KOPT-K1 (cell line): Measurements from ENCODE around the gene ST6GALNAC4.
"Not testable (repeated sequence)": the region's sequence is repeated elsewhere in the genome, so short reads cannot be mapped to it uniquely, and the experiment has no call there.

Source experiments
- H3K27ac ChIP-seq: fragments of 200-600 bp; sonication (generic); 2 replicates; pipeline ENCODE4 v1.5.1; 2016; ENCODE audit warnings: antibody characterized with exemption, mild to moderate bottlenecking, low read depth, low read length; ENCODE audit not compliant: poor library complexity, severe bottlenecking
- H3K36me3 ChIP-seq: fragments of 200-600 bp; sonication (generic); 2 replicates; pipeline ENCODE4 v1.5.1; 2017; ENCODE audit warnings: antibody characterized with exemption, mild to moderate bottlenecking, low read length, moderate library complexity; ENCODE audit not compliant: insufficient read depth
- H3K9me3 ChIP-seq: fragments of 200-600 bp; sonication (generic); 2 replicates; pipeline ENCODE4 v1.5.1; 2017; ENCODE audit warnings: antibody characterized with exemption, low read length, mild to moderate bottlenecking; ENCODE audit not compliant: insufficient read depth, poor library complexity, severe bottlenecking

Gene ST6GALNAC4

DNA sequence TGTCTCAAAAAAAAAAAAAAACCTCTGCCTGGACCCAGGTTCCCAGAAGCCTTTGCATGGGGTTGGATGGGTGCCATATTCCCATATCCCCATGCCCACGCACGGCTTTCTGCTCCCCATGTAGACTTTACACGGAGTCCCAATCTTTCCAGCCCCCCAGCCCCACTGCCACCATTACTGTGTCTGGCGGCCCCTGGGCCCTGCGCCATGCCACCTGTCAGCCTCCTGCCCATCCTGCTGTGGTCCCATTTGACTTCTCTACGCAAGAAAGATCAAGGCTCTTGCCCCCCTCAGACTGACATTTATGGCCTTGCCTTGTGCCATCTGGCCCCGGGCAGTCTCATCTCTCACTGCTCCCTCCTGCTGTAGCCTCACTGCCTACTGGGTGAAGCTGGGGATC is 32.9 kb downstream of the ST6GALNAC4 start:
- no peak overlapping the region for H3K27ac ChIP-seq
- H3K9me3 ChIP-seq: no peaks in the 10 kb centered on the region
- peaks cover 14% of the 10 kb centered on the region; the same call in 1 of the 2 replicates for H3K36me3 ChIP-seq

DNA sequence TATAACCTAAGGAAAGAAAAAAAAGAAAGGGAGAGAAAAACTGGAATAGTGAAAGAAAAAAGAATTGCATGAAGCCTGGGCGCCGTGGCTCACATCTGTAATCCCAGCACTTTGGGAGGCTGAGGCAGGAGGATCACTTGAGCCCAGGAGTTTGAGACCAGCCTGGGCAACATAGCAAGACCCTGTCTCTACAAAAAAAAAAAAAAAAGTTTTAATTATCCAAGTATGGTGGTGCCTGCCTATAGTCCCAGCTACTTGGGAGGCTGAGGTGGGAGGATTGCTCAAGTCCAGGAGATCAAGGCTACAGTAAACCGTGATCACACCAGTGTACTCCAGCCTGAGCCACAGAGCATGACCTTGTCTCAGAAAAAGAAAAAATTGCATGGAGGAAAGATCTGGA is 35.1 kb downstream of the ST6GALNAC4 start:
- H3K36me3 ChIP-seq, H3K9me3 ChIP-seq, H3K27ac ChIP-seq: not testable (repeated sequence)

DNA sequence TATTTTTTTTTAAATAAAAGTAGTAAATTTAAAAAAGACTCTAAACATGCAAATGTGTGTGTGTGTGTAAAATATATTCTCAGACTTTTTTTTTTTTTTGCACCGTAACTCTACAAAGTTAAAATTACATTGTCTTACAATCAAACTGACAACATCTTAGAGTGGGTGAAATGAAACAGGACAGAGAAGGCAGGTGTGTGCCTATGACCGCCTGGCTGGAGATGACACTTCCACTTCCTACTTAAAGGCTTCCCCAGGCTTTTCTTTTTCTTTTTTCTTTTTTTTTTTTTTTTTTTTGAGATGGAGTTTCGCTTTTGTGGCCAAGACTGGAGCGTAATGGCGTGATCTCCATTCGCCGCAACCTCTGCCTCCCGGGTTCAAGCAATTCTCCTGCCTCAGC is 36.7 kb downstream of the ST6GALNAC4 start:
- no peaks in the 10 kb centered on the region for H3K9me3 ChIP-seq
- no peak overlapping the region for H3K27ac ChIP-seq
- no peaks in the 10 kb centered on the region; the same call in 1 of the 2 replicates for H3K36me3 ChIP-seq

DNA sequence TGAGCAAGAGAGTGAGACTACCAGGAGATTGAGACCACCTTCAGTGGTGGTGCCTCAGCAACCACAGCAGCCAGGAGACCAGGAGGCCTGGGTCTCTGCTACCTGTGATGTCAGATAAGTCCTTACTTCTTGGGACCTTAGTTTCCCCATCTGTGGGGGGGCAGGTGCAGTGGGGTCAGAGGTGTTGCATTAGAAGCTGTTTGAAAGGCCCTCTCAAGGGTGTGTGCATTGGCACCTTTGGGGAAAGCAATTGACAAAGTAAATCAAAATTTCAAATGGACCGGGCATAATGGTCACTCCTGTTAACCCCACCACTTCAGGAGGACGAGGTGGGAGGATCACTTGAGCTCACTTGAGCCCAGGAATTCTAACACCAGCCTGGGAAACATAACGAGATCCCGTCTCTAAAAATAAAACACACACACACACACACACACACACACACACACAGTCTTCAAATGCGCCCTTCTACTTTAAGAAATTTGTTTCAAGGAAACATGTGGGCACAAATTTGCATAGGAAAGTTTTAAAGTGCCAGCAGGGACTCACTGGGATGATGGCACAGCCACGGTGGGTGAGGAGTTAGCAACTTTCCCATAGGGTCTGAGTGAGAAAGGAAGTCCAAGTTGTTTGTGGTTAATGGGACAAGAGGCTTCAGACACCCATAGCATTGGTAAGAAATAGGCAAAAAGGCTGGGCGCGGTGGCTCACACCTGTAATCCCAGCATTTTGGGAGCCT is 38.0 kb downstream of the ST6GALNAC4 start:
- no peaks in the 10 kb centered on the region for H3K9me3 ChIP-seq

DNA sequence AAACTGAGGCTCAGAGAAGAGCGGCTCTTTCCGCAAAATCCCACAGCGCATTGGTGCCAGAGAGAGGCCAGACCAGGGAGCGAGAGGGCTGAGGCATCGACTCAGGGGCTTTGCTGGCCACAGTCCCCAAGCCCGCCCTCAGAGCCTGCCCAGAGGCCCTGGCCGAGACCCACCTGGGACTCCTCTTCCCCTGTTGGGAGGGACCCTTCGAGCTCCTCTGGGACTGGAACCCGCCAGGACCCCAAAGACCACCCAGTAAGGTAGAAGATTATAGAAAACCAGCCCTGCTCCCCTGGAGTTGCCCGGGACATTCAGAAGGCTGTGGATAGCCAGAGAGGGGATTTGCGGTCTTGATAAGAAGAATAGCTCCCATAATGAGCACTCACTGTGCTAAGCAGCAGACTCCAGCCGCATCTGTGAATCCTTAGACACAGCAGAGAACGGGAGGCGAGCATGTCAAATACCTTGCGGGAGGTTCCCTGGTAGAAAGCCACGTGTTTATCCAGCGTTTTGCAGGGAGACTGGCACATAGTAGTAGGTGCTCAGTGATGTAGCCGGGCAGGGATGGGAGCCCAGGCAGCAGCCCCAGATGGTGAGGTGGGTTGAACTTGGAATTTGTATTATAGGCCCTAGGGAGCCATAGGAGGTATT is 38.7 kb downstream of the ST6GALNAC4 start:
- H3K36me3 ChIP-seq: no peaks in the 10 kb centered on the region
- no peak overlapping the region for H3K27ac ChIP-seq
- H3K9me3 ChIP-seq: no peaks in the 10 kb centered on the region

More for the DNA sequence above, 38.0 kb downstream of the ST6GALNAC4 start:
- Histone ChIP-seq H3K36me3 (no peaks in the 10 kb centered on the region), H3K27ac (no peak overlapping the region)

DNA sequence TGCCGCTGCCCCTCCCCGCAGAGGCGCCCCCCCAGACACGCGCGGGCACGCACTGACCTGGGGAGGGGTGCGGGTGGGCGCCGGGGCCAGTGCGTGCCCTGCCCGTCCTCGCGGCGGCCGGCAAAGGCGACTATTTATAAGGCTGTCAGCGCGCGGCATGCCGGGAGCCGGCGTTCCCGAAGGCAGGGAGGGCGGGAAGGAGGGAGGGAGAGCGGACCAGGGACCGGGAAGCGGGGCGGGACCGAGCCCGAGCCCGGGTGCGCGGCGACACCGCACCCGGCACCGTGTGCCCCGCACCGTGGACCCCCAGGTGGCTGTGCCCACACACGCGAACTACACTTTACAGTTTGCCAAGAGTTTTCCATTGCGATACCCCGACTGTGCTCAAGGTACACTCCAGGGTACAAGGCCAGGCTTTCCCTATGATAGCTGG is 39.3 kb downstream of the ST6GALNAC4 start, which contains the start of gene AK1:
Gene AK1, minus strand, starts transcription at position 110 of the 433 bp plus-strand sequence. CDS start 3,058 bp downstream, outside the sequence.
- Histone ChIP-seq H3K9me3 (no peaks in the 10 kb centered on the region), H3K36me3 (no peaks in the 10 kb centered on the region), H3K27ac (no peak within 1 kb of the TSS)

DNA sequence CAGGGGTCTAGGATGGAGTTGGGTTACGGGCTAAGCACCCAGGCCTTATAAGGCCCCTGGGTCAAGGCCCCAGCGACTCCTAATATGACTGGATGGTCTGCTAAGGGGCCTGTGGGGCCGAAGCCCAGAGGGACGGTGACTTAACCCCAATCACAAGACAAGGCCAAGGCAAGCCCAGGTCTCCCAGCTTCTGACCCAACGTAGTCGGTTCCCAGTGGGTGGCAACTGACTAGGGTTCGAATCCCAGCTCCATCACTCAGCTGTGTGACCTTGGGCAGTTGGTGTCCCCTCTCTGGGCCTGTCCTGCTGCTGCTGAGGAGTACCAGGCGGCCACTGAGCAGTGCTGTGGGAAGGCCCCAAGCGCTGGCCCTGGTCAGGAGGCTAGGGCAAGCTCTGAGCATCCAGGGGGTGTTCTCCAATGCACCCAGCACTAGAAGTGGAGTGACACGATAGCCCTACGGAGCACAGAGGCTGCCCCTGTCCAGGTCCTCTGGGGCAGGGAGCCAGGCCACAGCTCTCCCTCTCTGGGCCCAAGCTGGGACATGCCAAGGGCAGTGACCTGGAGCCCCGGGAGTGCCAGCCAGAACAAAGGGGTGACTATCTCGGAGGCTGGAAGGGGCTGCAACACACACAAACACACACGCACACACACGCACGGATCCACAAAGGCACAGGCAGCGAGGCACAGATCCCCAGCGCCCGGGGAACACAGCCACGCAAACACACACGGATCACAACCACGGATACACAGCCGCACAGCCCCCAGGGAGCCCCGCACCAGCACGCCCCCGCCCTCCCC is 39.9 kb downstream of the ST6GALNAC4 start:
- H3K9me3 ChIP-seq: no peaks in the 10 kb centered on the region
- H3K27ac ChIP-seq: no peak overlapping the region
- H3K36me3 ChIP-seq: no peaks in the 10 kb centered on the region

DNA sequence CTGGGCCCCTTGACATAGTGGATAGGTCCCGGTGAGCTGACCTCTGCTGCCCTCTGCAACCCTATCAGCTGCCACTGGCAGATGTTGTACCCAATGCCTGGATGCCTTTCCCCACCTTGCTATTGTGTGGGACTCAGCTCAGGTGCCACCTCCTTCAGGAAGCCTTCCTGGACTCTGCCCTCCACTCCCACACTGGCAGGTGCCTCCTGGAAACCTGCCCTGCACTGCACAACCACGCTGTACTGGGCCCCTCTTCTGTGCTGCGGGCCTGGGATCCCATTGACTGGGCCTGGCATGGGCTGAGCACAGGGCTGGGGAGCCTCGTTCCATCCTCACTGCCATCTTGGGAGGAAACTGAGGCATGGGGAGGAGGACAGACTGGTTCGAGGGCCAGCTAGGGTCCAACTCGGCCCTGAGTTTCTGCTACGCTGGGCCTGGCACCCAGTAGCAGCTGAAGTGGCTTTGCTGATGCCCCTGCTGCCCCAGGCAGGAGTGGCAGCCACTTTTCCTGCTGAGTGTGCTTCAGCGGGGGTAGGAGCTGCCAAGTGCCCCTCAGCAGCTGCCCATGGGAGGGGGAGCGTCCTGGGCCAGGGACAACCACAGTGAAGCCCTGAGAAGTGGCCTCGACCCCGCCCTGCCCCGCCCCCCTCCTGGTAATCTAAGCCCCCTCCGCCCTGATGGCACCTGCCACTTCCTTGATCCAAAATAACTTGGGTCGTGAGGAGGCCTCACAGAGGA is 40.6 kb downstream of the ST6GALNAC4 start:
- Histone ChIP-seq H3K36me3 (no peaks in the 10 kb centered on the region), H3K9me3 (no peaks in the 10 kb centered on the region), H3K27ac (no peak overlapping the region)

DNA sequence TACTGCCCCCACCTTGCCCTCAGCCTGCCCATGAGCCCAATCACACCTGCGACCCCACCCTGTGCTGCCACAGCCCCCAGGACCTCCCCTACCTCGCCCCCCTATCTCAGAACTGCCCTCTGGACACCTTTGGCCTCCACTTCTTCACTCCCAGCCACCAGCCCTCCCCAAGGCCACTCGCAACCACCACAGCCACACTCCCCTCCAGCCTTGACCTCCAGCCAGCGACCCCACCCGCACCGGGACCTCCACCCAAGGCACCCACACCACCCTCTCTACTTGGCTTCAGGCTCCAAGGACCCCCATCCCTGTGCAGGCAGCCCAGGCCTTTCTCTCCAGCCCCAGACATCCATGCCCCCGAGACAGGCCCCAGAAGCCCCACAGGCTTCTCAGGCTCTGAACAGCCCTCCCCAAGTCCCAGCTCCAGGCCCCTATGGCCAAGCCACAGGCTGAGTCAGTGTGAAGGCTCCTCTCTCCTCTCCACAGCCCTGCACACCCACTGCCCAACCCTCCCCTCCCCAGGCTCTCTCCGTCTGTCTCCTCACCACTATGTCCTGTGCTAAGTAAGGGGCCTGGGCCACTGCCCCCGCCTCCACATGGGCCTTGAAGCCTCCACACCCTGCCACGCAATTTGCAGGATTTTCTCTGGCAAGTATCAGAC is 41.4 kb downstream of the ST6GALNAC4 start:
- Histone ChIP-seq H3K27ac (no peak overlapping the region), H3K36me3 (no peaks in the 10 kb centered on the region), H3K9me3 (no peaks in the 10 kb centered on the region)

DNA sequence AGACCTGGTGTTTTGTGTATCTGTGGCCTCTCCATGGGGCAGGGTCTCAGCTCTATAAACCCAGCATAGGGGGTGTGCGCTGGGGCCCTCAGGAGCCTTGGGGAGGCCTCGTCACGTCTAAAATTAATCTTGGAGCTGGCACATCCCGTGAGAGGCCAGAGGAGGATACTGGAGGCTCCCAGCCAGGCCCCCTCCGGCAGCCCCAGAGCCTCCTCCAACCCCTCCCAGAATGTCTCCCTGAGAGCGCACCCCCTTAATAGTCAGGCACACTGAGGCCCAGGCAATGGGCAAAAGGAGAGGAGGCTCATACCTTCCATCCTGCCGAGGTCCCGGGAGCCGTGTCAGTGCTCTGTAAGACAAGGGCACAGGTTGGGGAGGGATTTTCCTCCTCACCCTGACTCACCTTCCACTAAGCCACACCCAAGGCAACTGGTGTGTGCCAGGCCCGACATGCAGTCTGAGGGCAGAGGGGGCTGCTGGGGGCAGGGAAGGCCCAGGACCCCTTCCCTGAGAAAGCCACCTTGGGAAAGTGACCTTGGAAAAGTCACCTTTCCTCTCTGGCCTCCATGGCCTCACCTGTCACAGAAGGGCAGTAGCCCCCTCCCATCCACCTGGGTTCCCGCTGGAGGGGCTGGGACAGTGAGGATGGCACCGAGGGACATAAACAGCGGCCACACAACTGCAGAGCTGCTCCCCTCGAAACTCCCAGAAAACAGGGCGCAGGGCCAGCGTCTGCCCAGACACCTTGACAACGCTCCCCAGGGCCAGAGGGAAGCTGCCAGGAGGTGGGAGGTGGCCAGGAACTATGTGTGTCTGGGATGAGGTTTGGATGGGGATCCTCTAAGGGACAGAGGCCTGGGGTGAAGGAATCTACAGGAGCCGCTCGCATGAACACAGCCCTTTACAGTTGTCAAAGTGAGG is 42.3 kb downstream of the ST6GALNAC4 start:
- no peaks in the 10 kb centered on the region for H3K36me3 ChIP-seq
- no peak overlapping the region for H3K27ac ChIP-seq
- no peaks in the 10 kb centered on the region for H3K9me3 ChIP-seq

DNA sequence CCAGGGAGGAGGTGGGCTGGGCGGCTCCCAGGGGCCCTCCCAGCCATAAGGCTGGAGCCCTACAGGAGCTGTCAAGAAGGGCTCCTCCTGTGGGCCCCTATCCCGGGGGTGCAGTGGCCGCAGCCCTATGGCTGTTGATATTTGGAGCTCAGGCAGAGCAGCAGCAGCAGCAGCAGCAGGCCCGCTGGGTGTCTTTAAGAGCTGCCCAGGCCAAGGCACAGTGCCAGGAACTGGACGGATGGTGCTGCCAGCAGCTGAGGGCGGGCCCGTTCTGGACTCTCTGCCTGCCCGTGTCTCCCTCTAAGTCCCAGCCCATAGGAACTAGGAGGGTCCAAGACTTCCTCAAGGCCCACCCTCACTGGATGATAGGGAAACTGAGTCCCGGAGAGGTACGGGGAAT is 43.0 kb downstream of the ST6GALNAC4 start:
- Histone ChIP-seq H3K9me3 (no peaks in the 10 kb centered on the region), H3K36me3 (no peaks in the 10 kb centered on the region), H3K27ac (no peak overlapping the region)

DNA sequence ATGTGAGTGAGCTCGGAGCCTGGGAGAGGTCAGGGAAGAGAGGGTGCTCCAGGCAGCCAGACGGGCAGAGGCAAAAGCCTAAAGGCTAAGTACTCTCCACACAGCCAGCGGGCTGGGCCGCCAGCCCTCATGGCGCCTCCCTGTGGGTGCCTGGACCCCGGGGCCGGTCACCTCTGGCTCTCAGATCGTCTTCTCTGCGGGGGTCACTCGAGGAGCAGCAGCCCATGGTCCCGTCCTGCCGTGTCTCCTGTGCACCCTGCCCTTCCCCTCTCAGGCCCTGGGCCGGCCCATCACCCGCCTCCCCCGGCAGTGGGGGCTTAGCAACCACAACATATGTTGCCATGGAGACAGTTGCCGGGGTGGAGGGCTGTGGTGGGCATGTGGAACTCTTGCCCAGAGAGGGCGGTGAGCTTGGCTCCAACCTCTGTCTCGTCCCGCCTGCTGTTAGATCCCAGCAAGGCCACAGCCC is 43.6 kb downstream of the ST6GALNAC4 start:
- Histone ChIP-seq H3K9me3 (no peaks in the 10 kb centered on the region), H3K27ac (no peak overlapping the region)

DNA sequence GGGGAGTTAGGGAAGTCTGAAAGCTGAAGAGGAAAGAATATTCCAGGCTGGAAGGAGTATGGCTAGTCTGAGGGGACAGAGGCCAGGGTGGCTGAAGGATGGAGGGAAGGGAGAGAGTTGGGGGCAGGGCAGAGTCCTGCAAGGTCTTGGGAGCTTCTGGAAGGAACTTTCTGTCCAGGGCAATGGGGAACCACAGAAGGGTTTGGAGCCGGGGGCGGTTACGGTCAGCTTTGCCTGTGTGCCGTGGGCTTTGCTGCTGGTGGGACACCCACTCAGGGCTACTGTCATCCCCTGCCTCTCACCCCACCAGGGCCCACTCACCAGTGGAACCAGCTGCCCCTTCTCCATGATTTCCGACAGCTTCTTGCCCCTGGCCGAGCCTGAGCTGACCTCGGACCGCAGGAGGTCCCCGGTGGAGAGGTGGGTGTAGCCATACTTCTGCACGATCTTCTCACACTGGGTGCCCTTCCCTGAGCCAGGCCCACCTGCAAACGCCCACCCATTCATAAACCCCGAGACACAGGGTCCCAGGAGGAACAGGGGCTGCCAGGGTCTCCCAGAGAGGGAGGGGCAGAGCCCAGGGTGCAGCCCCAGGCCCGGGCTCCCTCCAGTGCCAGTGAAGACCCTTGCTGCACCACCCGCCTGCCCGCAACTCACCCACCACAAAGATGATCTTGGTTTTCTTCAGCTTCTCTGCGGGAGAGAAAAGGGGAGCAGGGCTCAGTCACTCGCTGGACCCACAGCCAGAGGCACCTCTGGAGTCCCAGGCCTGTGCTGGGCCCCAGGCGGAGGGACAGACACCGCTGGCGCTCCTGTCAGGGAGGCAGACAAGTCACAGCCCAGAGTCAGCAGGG is 44.2 kb downstream of the ST6GALNAC4 start:
- Histone ChIP-seq H3K27ac (no peak overlapping the region), H3K9me3 (no peaks in the 10 kb centered on the region), H3K36me3 (no peaks in the 10 kb centered on the region)

More for the DNA sequence above, 43.6 kb downstream of the ST6GALNAC4 start:
- no peaks in the 10 kb centered on the region for H3K36me3 ChIP-seq
